Measurements from ENCODE around the gene SMCO2. TPM values are rescaled to one million over a fixed set of nuclear protein-coding genes. Genes with fewer than 3 reads are reported as not detected.

The SMCO2 gene
- total and polyA plus RNA-seq, 5 experiments from 2014 or later = not detected

DNA sequence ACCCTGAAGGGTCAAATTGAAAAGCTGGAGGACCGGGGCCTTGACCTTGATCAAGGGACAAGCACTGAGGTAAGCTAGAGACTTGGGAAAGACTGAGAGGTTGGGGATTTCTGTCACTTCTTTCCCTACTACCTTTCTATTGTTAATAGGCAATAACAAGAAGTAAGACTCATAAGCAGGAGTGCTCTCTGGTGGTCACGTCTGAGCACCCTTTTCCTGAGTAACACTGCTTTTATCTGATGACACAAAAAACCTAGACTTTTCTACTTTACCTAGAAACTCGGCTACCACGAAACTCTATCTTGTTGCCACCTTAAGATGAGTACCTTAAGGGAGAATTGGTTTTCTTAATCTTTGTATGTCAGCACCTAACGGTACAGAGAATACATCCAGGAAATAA lies 41.9 kb downstream of the SMCO2 start:
- no peaks in the 10 kb centered on the region for H3K4me1 Mint-ChIP-seq
- H3K4me3 Mint-ChIP-seq = no peak overlapping the region
- H3K9me3 Mint-ChIP-seq = peaks cover 0 to 9% (median 2%) of the 10 kb centered on the region in 9 donors
- peaks cover 0 to 6% (median 2%) of the 10 kb centered on the region in 3 donors for H3K36me3 Mint-ChIP-seq
- DNase-seq = no peak
- peaks cover 0 to 10% (median 7%) of the 10 kb centered on the region in 5 donors for H3K27me3 Mint-ChIP-seq
- no peak overlapping the region for H3K27ac Mint-ChIP-seq
- POLR2A ChIA-PET = no interaction called here
- no peak for ATAC-seq

DNA sequence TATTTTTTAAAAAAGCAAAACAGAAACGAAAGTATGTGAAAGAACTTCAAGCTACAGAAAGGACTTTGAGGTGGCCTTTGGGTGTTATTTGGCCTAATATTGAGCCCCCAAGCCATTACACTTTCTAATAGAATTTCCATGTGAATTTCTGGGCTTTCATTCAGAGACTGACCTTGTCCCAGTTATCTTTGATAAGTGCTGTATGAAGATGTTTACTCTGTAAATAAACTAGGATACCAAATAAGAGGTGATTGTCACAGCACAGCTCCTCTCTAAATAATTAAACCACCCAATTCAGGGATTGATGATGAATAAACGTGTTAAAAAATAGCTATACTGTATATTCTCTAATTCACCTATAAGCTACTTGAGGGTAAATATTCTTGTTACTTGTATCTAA lies 44.7 kb downstream of the SMCO2 start:
- H3K27ac Mint-ChIP-seq = no peak overlapping the region
- peaks cover 0 to 2% (median under 1%) of the 10 kb centered on the region in 3 donors for H3K36me3 Mint-ChIP-seq
- peaks cover 0 to 9% (median under 1%) of the 10 kb centered on the region in 9 donors for H3K9me3 Mint-ChIP-seq
- DNase-seq = no peak
- no peak overlapping the region for H3K4me3 Mint-ChIP-seq
- ATAC-seq = no peak
- H3K4me1 Mint-ChIP-seq = no peaks in the 10 kb centered on the region
- POLR2A ChIA-PET = interaction anchor here (0.9 kb wide), 1 partner anchor 20 kb away, joined by 3 read pairs; no protein-coding TSS in a partner anchor
- H3K27me3 Mint-ChIP-seq = peaks cover 0 to 10% (median 7%) of the 10 kb centered on the region in 5 donors

DNA sequence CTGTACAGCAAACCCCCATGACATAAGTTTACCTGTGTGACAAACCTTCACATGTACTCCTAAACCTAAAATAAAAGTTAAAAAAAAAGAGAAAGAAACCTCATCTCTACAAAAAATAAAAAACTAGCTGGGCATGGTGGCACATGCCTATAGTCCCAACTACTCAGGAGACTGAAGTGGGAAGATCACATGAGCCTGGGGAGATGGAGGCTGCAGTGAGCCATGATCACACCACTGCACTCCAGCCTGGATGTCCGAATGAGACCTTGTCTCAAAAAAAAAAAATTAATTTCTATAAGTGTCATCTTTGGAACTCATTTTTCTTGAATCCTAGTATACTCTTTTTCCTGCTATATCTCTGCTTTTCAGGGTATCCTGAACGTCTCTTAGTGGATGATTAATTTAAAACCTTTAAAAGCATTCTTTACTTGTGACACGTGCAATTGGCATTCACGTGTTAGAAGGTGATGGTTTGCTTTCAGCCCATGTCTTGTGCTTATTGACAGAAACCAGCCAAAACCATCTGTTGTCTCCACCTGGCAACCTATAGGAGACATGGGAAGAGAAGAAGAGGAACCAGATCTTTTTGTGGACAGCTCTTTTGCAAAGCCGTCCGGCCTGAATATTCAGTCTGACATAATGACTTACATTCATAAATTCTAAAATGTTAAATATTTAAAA lies 46.9 kb downstream of the SMCO2 start:
- no peak overlapping the region for H3K4me3 Mint-ChIP-seq
- DNase-seq (no peak), ATAC-seq (no peak)
- peaks cover 0 to 2% (median 0%) of the 10 kb centered on the region in 3 donors for H3K36me3 Mint-ChIP-seq
- POLR2A ChIA-PET = no interaction called here
- no peaks in the 10 kb centered on the region for H3K4me1 Mint-ChIP-seq
- peaks cover 0 to 1% (median 0%) of the 10 kb centered on the region in 9 donors for H3K9me3 Mint-ChIP-seq
- H3K27me3 Mint-ChIP-seq = peaks cover 3 to 21% (median 10%) of the 10 kb centered on the region in 5 donors
- H3K27ac Mint-ChIP-seq = no peak overlapping the region

DNA sequence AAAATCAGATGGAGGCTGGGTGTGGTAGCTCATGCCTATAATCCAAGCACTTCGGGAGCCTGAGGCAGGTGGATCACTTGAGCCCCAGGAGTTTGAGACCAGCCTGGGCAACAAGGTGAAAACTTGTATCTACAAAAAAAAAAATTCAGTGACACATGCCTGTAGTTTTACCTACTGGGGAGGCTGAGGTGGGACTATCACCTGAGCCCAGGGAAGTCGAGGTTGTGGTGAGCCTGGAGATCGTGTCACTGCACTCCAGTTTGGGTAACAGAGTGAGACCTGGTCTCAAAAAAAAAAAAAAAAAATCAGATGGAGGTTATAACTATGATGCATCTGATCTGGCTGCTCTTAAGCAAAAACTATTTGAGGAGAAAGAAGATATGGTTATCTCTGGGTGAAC lies 50.9 kb downstream of the SMCO2 start:
- H3K27me3 Mint-ChIP-seq = peaks cover 2 to 32% (median 3%) of the 10 kb centered on the region in 5 donors
- no peak overlapping the region for H3K27ac Mint-ChIP-seq
- H3K4me1 Mint-ChIP-seq = peaks cover 5 to 11% (median 10%) of the 10 kb centered on the region in 4 donors
- ATAC-seq = no peak
- peaks cover 0 to 1% (median 0%) of the 10 kb centered on the region in 9 donors for H3K9me3 Mint-ChIP-seq
- POLR2A ChIA-PET = interaction anchor here (1.0 kb wide), 1 partner anchor 27 kb away, joined by 3 read pairs; the partner anchor contains the start of gene PPFIBP1
- H3K36me3 Mint-ChIP-seq = no peaks in the 10 kb centered on the region
- H3K4me3 Mint-ChIP-seq = no peak overlapping the region
- DNase-seq = no peak

DNA sequence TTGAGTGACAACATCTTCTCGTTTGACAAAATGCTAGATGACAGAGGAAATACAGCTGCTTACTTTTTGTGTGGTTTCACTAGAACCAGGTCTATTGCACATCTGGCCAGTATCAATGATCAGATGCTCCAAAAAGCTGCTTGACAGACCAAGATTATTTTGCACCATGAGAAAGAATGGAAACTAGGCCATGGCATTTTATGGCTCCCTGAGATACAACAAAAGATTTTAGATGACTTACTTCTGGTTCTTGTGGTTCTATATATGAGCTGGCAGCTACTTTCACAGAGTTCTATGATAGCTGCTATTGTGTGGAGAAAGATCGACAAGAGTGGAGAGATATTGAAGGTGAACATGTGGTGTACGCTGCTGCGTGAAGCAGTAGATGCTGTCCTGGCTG lies 51.6 kb downstream of the SMCO2 start:
- POLR2A ChIA-PET = no interaction called here
- ATAC-seq (no peak), DNase-seq (no peak)
- Mint-ChIP-seq H3K9me3 (peaks cover 0 to 1% (median 0%) of the 10 kb centered on the region in 9 donors), H3K4me1 (peaks cover 5 to 12% (median 10%) of the 10 kb centered on the region in 4 donors), H3K4me3 (no peak overlapping the region), H3K27me3 (peaks cover 2 to 32% (median 3%) of the 10 kb centered on the region in 5 donors), H3K27ac (no peak overlapping the region), H3K36me3 (no peaks in the 10 kb centered on the region)

DNA sequence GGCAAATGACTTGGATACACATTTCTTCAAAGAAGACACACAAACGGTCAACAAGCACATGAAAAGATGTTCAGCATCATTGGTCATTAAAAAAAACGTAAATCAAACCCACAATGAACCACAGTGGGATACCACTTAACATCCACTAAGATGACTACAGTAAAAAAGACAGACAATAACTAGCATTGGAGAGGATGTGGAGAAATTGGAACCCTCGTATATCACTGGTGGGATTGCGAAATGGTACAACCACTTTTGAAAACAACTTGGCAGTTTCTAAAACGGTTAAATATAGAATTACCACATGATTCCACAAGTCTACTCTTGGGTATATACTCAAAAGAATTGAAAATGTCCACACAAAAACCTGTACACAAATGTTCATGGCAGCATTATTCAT lies 52.2 kb downstream of the SMCO2 start:
- Mint-ChIP-seq H3K27me3 (peaks cover 2 to 32% (median 3%) of the 10 kb centered on the region in 5 donors), H3K27ac (no peak overlapping the region), H3K4me1 (peaks cover 5 to 12% (median 10%) of the 10 kb centered on the region in 4 donors), H3K9me3 (peaks cover 0 to 1% (median 0%) of the 10 kb centered on the region in 9 donors), H3K4me3 (no peak overlapping the region), H3K36me3 (no peaks in the 10 kb centered on the region)
- ATAC-seq (no peak), DNase-seq (no peak)
- POLR2A ChIA-PET = no interaction called here

DNA sequence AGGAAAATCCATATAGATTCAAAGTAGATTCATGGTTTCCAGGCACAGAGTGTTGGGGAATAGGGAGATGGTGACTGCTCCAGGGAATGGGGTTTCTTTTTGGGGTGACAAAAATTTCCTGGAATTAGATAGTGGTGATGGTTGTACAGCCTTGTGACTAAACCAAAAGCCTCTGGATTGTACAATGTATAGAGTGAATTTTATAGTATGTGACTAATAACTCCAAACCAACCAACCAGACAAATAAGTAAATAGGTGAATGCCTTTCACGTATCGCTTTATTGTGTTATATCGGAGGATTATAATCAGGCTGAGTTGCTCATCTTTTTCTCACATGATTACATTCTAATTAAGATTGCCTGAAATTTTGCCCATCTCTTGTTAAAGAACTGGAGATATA lies 52.8 kb downstream of the SMCO2 start:
- Mint-ChIP-seq H3K27ac (no peak overlapping the region), H3K9me3 (peaks cover 0 to 1% (median 0%) of the 10 kb centered on the region in 9 donors), H3K36me3 (no peaks in the 10 kb centered on the region), H3K4me1 (peaks cover 5 to 12% (median 10%) of the 10 kb centered on the region in 4 donors), H3K4me3 (no peak overlapping the region), H3K27me3 (peaks cover 2 to 32% (median 3%) of the 10 kb centered on the region in 5 donors)
- DNase-seq (no peak), ATAC-seq (no peak)
- POLR2A ChIA-PET = no interaction called here

DNA sequence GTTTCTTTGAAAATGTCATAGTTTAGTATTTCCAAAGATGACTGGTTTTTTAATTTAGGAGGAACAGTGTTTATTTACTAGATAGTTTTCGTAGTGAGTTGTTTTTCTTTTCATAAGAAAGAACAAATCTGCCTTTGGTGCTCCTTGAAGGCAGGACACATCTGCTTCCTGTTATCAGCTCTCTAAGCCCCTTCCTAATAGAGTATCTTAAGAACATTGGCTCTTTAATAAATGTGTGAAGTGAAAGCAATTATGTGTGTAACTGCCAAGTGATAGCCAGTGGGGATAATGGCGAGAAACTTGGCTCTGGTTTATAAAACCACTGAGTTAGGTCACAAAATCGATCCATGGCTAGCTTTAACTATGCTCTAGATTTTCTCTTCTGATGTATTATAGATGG lies 54.0 kb downstream of the SMCO2 start:
- POLR2A ChIA-PET = no interaction called here
- H3K4me1 Mint-ChIP-seq = peaks cover 5 to 12% (median 10%) of the 10 kb centered on the region in 4 donors
- peaks cover 0 to under 1% (median 0%) of the 10 kb centered on the region in 9 donors for H3K9me3 Mint-ChIP-seq
- no peaks in the 10 kb centered on the region for H3K36me3 Mint-ChIP-seq
- no peak overlapping the region for H3K4me3 Mint-ChIP-seq
- no peak overlapping the region for H3K27ac Mint-ChIP-seq
- DNase-seq (no peak), ATAC-seq (no peak)
- peaks cover 2 to 32% (median 3%) of the 10 kb centered on the region in 5 donors for H3K27me3 Mint-ChIP-seq

DNA sequence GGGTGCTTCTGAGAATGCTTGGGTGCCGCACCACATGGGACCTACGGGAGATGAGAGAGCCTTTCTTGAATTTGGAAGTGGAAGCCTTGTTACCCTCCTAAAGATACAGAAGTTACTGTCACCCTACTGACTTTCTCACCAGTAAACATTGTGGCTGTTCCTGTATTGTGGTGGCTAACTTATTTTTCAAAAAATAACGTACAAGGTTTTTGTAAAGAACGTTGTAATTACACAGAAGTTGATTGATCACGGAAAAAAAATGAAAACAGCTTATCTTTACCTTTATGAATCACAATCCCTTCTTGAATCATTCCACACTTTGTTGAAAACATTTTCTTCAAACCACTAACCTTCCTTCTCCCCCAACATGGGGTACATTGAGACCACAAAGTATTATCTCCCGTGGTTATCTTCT lies 55.5 kb downstream of the SMCO2 start:
- H3K4me1 Mint-ChIP-seq = peaks cover 5 to 12% (median 10%) of the 10 kb centered on the region in 4 donors
- H3K27me3 Mint-ChIP-seq = peaks cover 2 to 25% (median 6%) of the 10 kb centered on the region in 5 donors
- ATAC-seq (no peak), DNase-seq (no peak)
- H3K36me3 Mint-ChIP-seq = peaks cover 0 to 2% (median 0%) of the 10 kb centered on the region in 3 donors
- POLR2A ChIA-PET = no interaction called here
- H3K9me3 Mint-ChIP-seq = peaks cover 0 to 6% (median 0%) of the 10 kb centered on the region in 9 donors
- peak overlapping the region in 3 of 10 donors; percentile 5 to 43 (median 31) for H3K4me3 Mint-ChIP-seq
- peak overlapping the region in 2 of 10 donors; percentile 27 to 57 for H3K27ac Mint-ChIP-seq

DNA sequence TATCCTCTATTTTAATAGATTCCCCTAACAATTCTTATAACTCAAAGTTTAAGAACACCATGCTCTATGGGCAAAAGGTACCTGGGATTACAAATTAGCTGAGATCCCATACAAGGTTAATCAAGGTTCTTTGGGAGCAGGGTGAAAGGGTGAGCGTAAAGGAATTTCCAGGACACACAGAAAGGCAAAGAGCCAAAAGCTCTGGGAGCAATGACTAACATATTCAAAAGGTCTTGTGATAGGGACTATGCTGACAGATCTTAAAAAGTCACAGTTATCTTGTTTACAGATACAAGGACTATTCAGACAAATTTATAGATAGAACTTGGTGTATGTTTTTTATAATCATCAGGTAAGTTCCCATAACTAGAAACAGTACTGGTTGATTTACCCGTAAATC lies 58.0 kb downstream of the SMCO2 start:
- H3K27ac Mint-ChIP-seq = no peak overlapping the region
- H3K36me3 Mint-ChIP-seq = peaks cover 0 to 2% (median 0%) of the 10 kb centered on the region in 3 donors
- peaks cover 0 to 6% (median under 1%) of the 10 kb centered on the region in 5 donors for H3K27me3 Mint-ChIP-seq
- H3K4me3 Mint-ChIP-seq = no peak overlapping the region
- no peak for DNase-seq
- no peak for ATAC-seq
- H3K9me3 Mint-ChIP-seq = peaks cover 0 to 6% (median 0%) of the 10 kb centered on the region in 9 donors
- peaks cover 5 to 12% (median 10%) of the 10 kb centered on the region in 4 donors for H3K4me1 Mint-ChIP-seq
- POLR2A ChIA-PET = interaction anchor here (0.6 kb wide), 1 partner anchor 141 kb away, joined by 3 read pairs; no protein-coding TSS in a partner anchor

DNA sequence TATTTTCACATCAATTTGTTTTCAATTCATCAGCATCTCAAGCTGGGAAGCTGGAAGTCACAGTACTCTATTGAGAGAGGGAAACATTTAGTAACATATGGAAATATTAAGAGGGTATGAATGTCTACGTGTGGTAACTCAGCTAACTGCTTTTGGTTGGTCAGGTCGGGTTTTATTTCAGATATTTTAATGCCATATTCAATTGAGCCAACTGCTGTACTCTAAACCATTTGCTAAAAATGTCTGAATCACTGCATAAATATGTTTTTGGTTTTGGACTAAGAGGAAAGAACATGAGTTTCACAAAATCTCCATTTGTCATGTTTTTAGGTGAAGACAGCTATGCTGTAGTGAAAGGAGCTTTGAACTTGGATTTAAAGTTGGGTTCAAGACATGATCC lies 58.6 kb downstream of the SMCO2 start:
- DNase-seq (no peak), ATAC-seq (no peak)
- Mint-ChIP-seq H3K27me3 (peaks cover 0 to 6% (median 0%) of the 10 kb centered on the region in 5 donors), H3K27ac (no peak overlapping the region), H3K9me3 (peaks cover 0 to 6% (median 0%) of the 10 kb centered on the region in 9 donors), H3K4me1 (peaks cover 5 to 12% (median 10%) of the 10 kb centered on the region in 4 donors), H3K4me3 (no peak overlapping the region), H3K36me3 (peaks cover 0 to 2% (median 0%) of the 10 kb centered on the region in 3 donors)
- POLR2A ChIA-PET = no interaction called here

DNA sequence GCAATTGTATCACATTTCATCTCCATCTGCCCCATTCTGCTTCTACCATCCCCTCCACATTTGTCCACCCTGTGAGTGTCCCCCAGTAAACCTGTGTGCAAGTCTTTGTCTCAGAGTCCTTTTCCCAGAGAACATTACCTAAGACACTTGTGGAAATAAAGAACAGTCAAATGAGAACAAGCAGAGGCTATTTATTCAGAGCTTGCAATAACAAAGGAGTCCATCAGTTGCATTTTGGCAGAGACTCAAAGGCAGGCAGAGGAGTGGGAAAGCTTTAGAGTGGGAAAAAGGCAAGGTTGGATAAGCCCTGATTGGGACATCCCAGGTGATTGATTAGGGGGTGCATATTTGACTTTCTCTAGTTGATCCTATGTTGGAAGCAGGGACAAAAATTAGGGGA lies 59.2 kb downstream of the SMCO2 start:
- H3K9me3 Mint-ChIP-seq = peaks cover 0 to 6% (median 0%) of the 10 kb centered on the region in 9 donors
- no peak overlapping the region for H3K27ac Mint-ChIP-seq
- POLR2A ChIA-PET = no interaction called here
- H3K27me3 Mint-ChIP-seq = peaks cover 0 to 6% (median 0%) of the 10 kb centered on the region in 5 donors
- peaks cover 5 to 12% (median 10%) of the 10 kb centered on the region in 4 donors for H3K4me1 Mint-ChIP-seq
- H3K4me3 Mint-ChIP-seq = no peak overlapping the region
- ATAC-seq (no peak), DNase-seq (no peak)
- peaks cover 0 to 2% (median 0%) of the 10 kb centered on the region in 3 donors for H3K36me3 Mint-ChIP-seq

DNA sequence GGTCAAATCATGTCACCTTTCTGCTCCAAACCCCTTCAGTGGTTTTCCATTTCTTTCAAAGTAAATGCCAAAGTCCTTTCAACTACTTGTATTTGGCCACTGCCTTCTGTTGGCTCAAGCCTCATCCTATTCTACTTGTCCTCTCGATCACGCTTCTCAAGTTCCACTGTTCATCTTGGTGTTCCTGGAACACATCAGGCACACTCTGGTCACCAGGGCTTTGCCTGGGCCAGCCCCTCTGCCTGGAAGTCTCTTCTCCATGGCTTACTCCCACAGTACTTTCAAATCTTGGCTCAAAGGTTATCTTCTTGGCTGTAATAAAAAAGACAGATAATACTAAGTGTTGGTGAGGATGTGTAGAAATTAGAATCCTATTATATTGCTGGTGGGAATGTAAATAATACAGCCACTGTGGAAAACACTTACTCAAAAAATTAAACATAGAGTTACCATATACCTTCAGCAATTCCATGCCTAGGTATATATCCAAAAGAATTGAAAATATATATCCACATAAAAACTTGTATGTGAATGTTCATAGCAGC lies 60.2 kb downstream of the SMCO2 start:
- POLR2A ChIA-PET = no interaction called here

More for the DNA sequence above, 60.2 kb downstream of the SMCO2 start:
- DNase-seq (no peak), ATAC-seq (no peak)
- Mint-ChIP-seq H3K4me3 (no peak overlapping the region), H3K27ac (no peak overlapping the region), H3K27me3 (peaks cover 0 to 7% (median 0%) of the 10 kb centered on the region in 5 donors), H3K9me3 (peaks cover 0 to 6% (median 0%) of the 10 kb centered on the region in 9 donors), H3K36me3 (peaks cover 0 to 2% (median 0%) of the 10 kb centered on the region in 3 donors), H3K4me1 (peaks cover 3 to 9% (median 8%) of the 10 kb centered on the region in 4 donors)
